Femur (tissue), 1 donor: ENCODE data around the gene CELF2.

Source experiments
- DNase-seq: peaks from one replicate; pipeline ENCODE4 v3.0.0-alpha.2; 2017

CELF2 gene

GRCh38 chr10:11367505-11367904, 349.8 kb downstream of the CELF2 start:
- DNase-seq, result no peak

DNA sequence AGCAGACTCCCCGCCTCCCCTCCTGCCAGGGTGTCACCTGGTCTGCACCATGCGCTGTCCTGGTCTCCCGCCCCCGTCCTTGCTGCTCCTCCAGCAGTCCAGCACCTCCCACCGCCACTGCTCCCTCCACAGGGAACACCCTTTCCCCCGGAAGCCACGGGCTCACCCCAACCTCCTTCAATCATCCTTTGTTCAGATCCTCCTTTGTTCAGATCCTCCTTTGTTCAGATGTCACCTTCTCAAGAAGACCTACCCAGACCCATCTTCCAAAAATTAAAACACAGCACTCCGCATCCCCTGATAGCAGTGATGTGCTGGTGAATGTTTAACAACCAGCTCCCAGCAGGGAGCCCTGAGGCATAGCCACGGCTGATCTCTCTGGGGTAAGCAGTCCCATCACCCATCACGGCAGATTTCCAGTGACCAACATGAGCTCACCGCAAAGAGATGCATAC, 356.1 kb downstream of the CELF2 start:
- DNase-seq, result no peak

DNA sequence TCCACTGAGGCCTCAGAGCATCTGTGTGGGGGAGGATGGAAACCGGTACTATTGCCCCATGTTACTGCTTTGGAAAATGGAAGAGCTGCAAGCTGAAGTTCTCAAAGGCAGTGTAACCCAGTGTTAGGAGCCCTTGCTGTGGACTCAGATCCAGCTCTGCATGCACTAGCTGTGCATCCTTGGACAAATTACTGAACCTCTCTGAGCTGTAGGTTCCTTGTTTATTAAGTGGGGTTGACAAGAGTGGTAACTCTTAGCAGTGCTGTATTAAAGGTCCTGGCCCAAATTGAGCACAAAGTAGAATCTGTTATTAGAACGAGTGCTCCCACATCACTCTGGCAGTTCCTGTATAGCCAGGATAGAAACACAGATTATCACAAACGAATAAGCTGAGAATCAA, 359.6 kb downstream of the CELF2 start:
- no peak for DNase-seq

DNA sequence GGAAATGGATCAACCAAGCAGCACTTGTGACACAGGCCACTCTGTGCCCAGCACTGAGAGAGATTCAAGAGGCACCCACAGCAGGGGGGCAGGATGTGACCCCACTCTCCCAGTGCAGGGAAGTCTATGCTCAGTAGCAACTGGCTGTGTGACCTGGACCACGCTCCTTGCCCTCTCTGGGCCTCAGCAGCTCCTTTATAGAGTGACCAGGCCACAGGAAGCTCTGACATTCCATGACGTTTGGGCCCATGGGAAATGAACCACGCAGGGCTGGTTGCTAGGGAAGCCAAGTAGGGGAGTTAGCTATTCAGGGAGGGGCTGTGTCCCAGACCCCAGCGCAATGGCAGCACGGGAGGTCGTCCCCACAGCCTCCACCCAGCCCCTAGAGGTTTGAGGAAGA, 361.2 kb downstream of the CELF2 start:
- no peak for DNase-seq

DNA sequence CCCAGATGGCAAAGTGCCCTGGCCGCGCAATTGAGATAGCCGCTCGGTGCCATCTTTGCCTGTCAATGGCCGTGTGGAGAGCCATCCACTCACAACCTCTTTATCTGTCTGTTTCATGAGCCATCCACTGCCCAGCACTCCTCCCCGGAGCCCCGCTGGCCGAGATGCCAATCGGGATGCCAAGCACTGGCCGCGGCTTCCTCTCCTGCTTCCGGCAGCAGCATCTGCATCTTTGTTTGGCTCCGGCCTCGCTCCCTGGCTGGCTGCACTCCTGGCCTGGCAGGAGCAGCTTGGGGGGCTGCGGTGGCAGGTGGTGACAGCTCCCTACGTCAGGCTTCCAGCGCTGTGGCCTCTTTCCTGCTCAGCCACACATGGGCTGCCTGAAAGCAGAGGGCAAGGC, 362.1 kb downstream of the CELF2 start:
- peak; percentile 44 for DNase-seq

- no peak for DNase-seq
Observed at GRCh38 chr10:11381023-11381422, 363.4 kb downstream of the CELF2 start.

DNA sequence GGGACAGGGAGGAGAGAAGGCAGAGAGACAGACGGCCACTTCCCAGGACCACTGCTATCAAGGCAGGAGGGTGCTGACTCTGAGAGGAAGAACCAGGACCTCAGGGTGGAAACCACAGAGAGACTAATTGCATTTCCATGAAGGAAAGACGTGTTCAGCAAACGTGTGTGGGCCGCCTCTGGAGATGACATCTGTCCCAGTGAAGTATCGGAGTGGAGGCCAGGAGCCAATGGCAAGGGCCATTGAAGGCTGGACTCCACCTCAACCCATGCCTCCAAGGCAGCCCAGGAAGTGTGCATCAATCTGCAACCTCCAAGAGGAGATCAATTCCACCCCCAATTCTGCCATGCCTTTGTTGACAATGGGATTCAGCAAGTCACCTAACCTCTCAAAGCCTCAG, 363.8 kb downstream of the CELF2 start:
- no peak for DNase-seq

DNA sequence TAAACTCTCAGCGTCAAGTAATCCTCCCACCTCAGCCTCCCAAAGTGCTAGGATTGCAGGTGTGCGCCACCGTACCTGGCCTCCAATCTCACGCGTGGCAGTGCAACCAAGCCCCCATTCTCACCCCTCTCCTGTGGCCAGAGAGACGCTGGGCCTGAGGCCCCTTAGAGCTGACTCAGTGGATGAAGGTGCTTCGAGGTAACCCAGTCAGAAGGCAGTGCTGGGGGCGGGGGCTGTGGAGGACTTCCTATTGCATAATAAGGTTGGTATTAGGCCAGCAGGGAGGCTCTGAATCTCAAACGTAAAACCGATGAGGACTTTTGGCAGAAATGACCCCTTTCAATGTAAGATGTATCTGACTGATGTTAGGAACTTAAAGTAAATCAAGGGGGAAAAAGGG, 364.5 kb downstream of the CELF2 start:
- no peak for DNase-seq

DNA sequence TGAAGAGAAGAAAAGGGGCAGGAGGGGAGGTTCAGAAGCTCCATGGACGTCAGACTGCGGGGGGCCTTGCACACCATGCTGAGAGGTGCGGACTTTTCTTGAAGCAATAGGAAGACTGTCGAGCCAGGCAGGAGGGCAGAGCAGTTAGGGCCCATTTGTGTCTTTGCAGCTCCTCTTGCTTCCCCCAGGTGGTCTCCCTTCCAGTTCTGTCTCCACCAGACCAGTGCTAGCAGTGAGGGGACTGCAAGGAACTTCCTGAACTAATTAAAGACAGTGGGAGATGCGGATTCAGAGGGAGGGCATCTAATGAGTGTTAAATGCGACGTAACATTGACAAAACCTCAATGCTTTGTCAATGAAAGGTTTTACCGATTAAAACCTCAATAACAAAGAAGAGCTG, 368.4 kb downstream of the CELF2 start:
- DNase-seq, result no peak
